Measurements from ENCODE around the gene TMA7. TPM values are rescaled to one million over a fixed set of nuclear protein-coding genes. Genes with fewer than 3 reads are reported as not detected.

Gene TMA7
- total RNA-seq, 2 experiments from 2014 or later: 250 to 313 TPM

- H4K20me1 ChIP-seq (ENCODE audit: insufficient read depth, low read length): peaks cover 11% of the 10 kb centered on the region
- intact Hi-C loops (cut with micrococcal nuclease; ENCODE audit: unreplicated experiment): loop anchor here (2.0 to 10.0 kb wide), 4 partner anchors 21 to 361 kb away; partner anchors contain the start of genes PFKFB4 and SLC26A6
- H3K27ac ChIP-seq (ENCODE audit: low read depth, low read length, poor library complexity, severe bottlenecking): peak overlapping the region; percentile 13
- BruUV-seq (replicated peaks): TSS peak; percentile 86
- H3K79me2 ChIP-seq (ENCODE audit: insufficient read depth, low read depth, low read length): peaks cover 53% of the 10 kb centered on the region
- TF ChIP-seq EZH2phosphoT487 (IDR thresholded peaks at IDR 0.05; ENCODE audit: borderline replicate concordance, low read depth, low read length): no peak
- TF ChIP-seq CTCF (conservative IDR thresholded peaks at IDR 0.05; ENCODE audit: low read length): no peak
- DNase-seq (ENCODE audit: low spot score): no peak
- ChIA-PET POLR2A (interaction anchor here (0.6 to 1.7 kb wide), 6 partner anchors 10 to 453 kb away, joined by 3 to 7 read pairs (median 4); no protein-coding TSS in a partner anchor), CTCF (ENCODE audit: unreplicated experiment) (interaction anchor here (0.6 to 3.2 kb wide), 3 partner anchors 9 to 27 kb away, joined by 3 to 22 read pairs (median 3); no protein-coding TSS in a partner anchor)
- H3K4me3 ChIP-seq (ENCODE audit: low read depth, low read length, poor library complexity, severe bottlenecking): peak overlapping the region; percentile 92
- H3K36me3 ChIP-seq (ENCODE audit: insufficient read depth, low read length): peaks cover 58% of the 10 kb centered on the region
- peaks cover 35% of the 10 kb centered on the region for H3K4me1 ChIP-seq (ENCODE audit: insufficient read depth, low read length, poor library complexity, severe bottlenecking)
- no peaks in the 10 kb centered on the region for H3K9me2 ChIP-seq (ENCODE audit: insufficient read depth, low read length)
- no peaks in the 10 kb centered on the region for H3K9me3 ChIP-seq (ENCODE audit: low read length)
- H3K4me2 ChIP-seq (ENCODE audit: low read length): peak overlapping the region; percentile 98
- peak overlapping the region; percentile 80 for H2AFZ ChIP-seq (ENCODE audit: low read length)
These were observed 6.0 kb downstream of the TMA7 start for GRCh38 chr3:48446043-48446424.

- peaks cover 47% of the 10 kb centered on the region for H3K79me2 ChIP-seq (ENCODE audit: insufficient read depth, low read depth, low read length)
- peak within 1 kb of the TSS; percentile 98 for H3K4me2 ChIP-seq (ENCODE audit: low read length)
- H3K4me3 ChIP-seq (ENCODE audit: low read depth, low read length, poor library complexity, severe bottlenecking): peak within 1 kb of the TSS; percentile 92
- H4K20me1 ChIP-seq (ENCODE audit: insufficient read depth, low read length): peaks cover 6% of the 10 kb centered on the region
- peak within 1 kb of the TSS; percentile 80 for H2AFZ ChIP-seq (ENCODE audit: low read length)
- ChIA-PET POLR2A (interaction anchor here (0.9 to 2.1 kb wide), 7 partner anchors 10 to 27 kb away, joined by 3 to 7 read pairs (median 3); no protein-coding TSS in a partner anchor), CTCF (ENCODE audit: unreplicated experiment) (interaction anchor here (0.6 to 3.2 kb wide), 3 partner anchors 9 to 26 kb away, joined by 3 to 22 read pairs (median 3); no protein-coding TSS in a partner anchor)
- H3K9me2 ChIP-seq (ENCODE audit: insufficient read depth, low read length): no peaks in the 10 kb centered on the region
- H3K36me3 ChIP-seq (ENCODE audit: insufficient read depth, low read length): peaks cover 60% of the 10 kb centered on the region
- H3K27ac ChIP-seq (ENCODE audit: low read depth, low read length, poor library complexity, severe bottlenecking): peak within 1 kb of the TSS; percentile 43
- TF ChIP-seq EZH2phosphoT487 (IDR thresholded peaks at IDR 0.05; ENCODE audit: borderline replicate concordance, low read depth, low read length): no peak
- TF ChIP-seq CTCF (conservative IDR thresholded peaks at IDR 0.05; ENCODE audit: low read length): no peak
- DNase-seq (ENCODE audit: low spot score): peak; percentile 91
- intact Hi-C loops (cut with micrococcal nuclease; ENCODE audit: unreplicated experiment): loop anchor here (2.0 to 10.0 kb wide), 4 partner anchors 20 to 362 kb away; partner anchors contain the start of genes PFKFB4 and SLC26A6
- peaks cover 30% of the 10 kb centered on the region for H3K4me1 ChIP-seq (ENCODE audit: insufficient read depth, low read length, poor library complexity, severe bottlenecking)
- BruUV-seq (replicated peaks): no TSS peak
- no peaks in the 10 kb centered on the region for H3K9me3 ChIP-seq (ENCODE audit: low read length)
These were observed 6.6 kb downstream of the TMA7 start, which contains the start of gene ATRIP for GRCh38 chr3:48446425-48447193. ATRIP (plus strand) TSS chr3:48446737; CDS start chr3:48446846, 109 bp downstream.
